Gastrocnemius medialis (tissue), 4 donors: ENCODE data around the gene FLNB. TPM values are rescaled to one million over a fixed set of nuclear protein-coding genes. Genes with fewer than 3 reads are reported as not detected.
A peak's percentile ranks its signal among the peaks of the same experiment; 100 is the strongest.

ENCODE experiments used
- ATAC-seq, 2 donors: fragments of 150-250 bp; one replicate each; pipeline ENCODE4 v1.9.1; 2016
- DNase-seq, 2 donors: peaks; one replicate each; pipeline ENCODE4 v3.0.0-alpha.2; 2019
- H3K27ac ChIP-seq, 4 donors: fragments of 200-600 bp; sonication (generic); 1 replicate in 1 of 4; 2 replicates in 3 of 4; pipeline ENCODE4 v1.5.1; 2016 to 2018; ENCODE audit warnings: mild to moderate bottlenecking in 2 of 4, moderate library complexity in 1 of 4
- H3K27me3 ChIP-seq, 3 donors: fragments of 200-600 bp; sonication (generic) in 2 of 3; 1 replicate in 1 of 3; 2 replicates in 2 of 3; pipeline versions ENCODE4 v1.5.1 to v1.6.0; 2016 to 2019; ENCODE audit warnings: mild to moderate bottlenecking in 1 of 3, moderate library complexity in 1 of 3
- H3K36me3 ChIP-seq, 2 donors: fragments of 200-600 bp; sonication (generic) in 1 of 2; one replicate each; pipeline ENCODE4 v1.5.1; 2017 to 2018
- H3K4me1 ChIP-seq, 2 donors: fragments of 200-600 bp; sonication (generic) in 1 of 2; one replicate each; pipeline ENCODE4 v1.5.1; 2016 to 2017; ENCODE audit warnings: mild to moderate bottlenecking in 2 of 2
- H3K4me3 ChIP-seq, 4 donors: fragments of 200-600 bp; sonication (generic) in 3 of 4; 1 replicate in 1 of 4; 2 replicates in 3 of 4; pipeline ENCODE4 v1.5.1; 2016 to 2019; ENCODE audit warnings: mild to moderate bottlenecking in 2 of 4
- H3K9me3 ChIP-seq, 3 donors: fragments of 200-600 bp; sonication (generic) in 2 of 3; 1 replicate in 1 of 3; 2 replicates in 2 of 3; pipeline ENCODE4 v1.5.1; 2016 to 2019
- CTCF ChIP-seq, 5 experiments: fragments of 450-650 bp in 3 of 5; fragments of 200-600 bp in 2 of 5; sonication (generic) in 2 of 5; IDR thresholded peaks in 4 of 5; conservative IDR thresholded peaks in 1 of 5; 1 replicate in 4 of 5; 2 replicates in 1 of 5; pipeline ENCODE4 v1.5.1; 2016 to 2019; ENCODE audit warnings: antibody characterized with exemption in 5 of 5, mild to moderate bottlenecking in 3 of 5, moderate library complexity in 3 of 5
- POLR2A ChIP-seq, 2 donors: fragments of 450-650 bp; IDR thresholded peaks; one replicate each; pipeline ENCODE4 v1.6.1; 2017; ENCODE audit warnings: antibody characterized with exemption in 2 of 2, mild to moderate bottlenecking in 2 of 2, moderate library complexity in 2 of 2
- in situ Hi-C, 4 donors: fragments of 200-750 bp; cut with MboI; loops; one replicate each; pipeline versions ENCODE4 v1.15.0 to v1.8.0; 2017; ENCODE audit warnings: low sequenced_read_pairs in 4 of 4
- intact Hi-C: fragments of 100-400 bp; cut with DNase I; formaldehyde crosslinking; loops from one replicate; pipeline ENCODE4 v1.15.1; 2023; ENCODE audit warnings: low total_unique reads
- total RNA-seq, 4 donors: library from RNA; depleted of rRNA; stranded (reverse); fragments of >200 nt; gene quantifications; one replicate each; pipeline versions ENCODE4 v1.1.0 to v1.2.3, GENCODE V29; 2016

The FLNB gene
- total RNA-seq, 4 donors from 2014 or later: 10.9 to 21.5 (median 12.0) TPM

GRCh38 chr3:58171126-58171525 lies 162.9 kb downstream of the FLNB start:
- Histone ChIP-seq H3K4me1 (peaks cover 0 to 8% of the 10 kb centered on the region in 2 donors), H3K4me3 (no peak overlapping the region), H3K27me3 (no peaks in the 10 kb centered on the region), H3K9me3 (no peaks in the 10 kb centered on the region), H3K27ac (no peak overlapping the region), H3K36me3 (no peaks in the 10 kb centered on the region)
- ATAC-seq (no peak), DNase-seq (no peak)
- in situ Hi-C loops (no loop called here), intact Hi-C loops (no loop called here)
- TF ChIP-seq CTCF (IDR thresholded peaks at IDR 0.05 in 4 of 5, conservative IDR thresholded peaks at IDR 0.05 in 1 of 5) (no peak), POLR2A (IDR thresholded peaks at IDR 0.05) (no peak)

- in situ Hi-C loops (no loop called here), intact Hi-C loops (no loop called here)
- ATAC-seq: no peak
- DNase-seq: no peak
- Histone ChIP-seq H3K4me1 (peaks cover 3 to 15% of the 10 kb centered on the region in 2 donors), H3K9me3 (no peaks in the 10 kb centered on the region), H3K27me3 (no peaks in the 10 kb centered on the region), H3K4me3 (no peak overlapping the region), H3K36me3 (no peaks in the 10 kb centered on the region), H3K27ac (no peak overlapping the region)
- TF ChIP-seq POLR2A (IDR thresholded peaks at IDR 0.05): no peak
- no peak for TF ChIP-seq CTCF (IDR thresholded peaks at IDR 0.05 in 4 of 5, conservative IDR thresholded peaks at IDR 0.05 in 1 of 5)
These were observed 164.9 kb downstream of the FLNB start for GRCh38 chr3:58173029-58173668.

GRCh38 chr3:58173669-58174398 lies 165.6 kb downstream of the FLNB start:
- H3K9me3 ChIP-seq: no peaks in the 10 kb centered on the region
- ATAC-seq: no peak
- no peak for TF ChIP-seq POLR2A (IDR thresholded peaks at IDR 0.05)
- peak in 3 of 5 experiments; percentile 14 to 18 (median 15) for TF ChIP-seq CTCF (IDR thresholded peaks at IDR 0.05 in 4 of 5, conservative IDR thresholded peaks at IDR 0.05 in 1 of 5)
- H3K4me3 ChIP-seq: no peak overlapping the region
- no peak overlapping the region for H3K27ac ChIP-seq
- no peaks in the 10 kb centered on the region for H3K36me3 ChIP-seq
- H3K4me1 ChIP-seq: peaks cover 3 to 15% of the 10 kb centered on the region in 2 donors
- intact Hi-C loops (no loop called here), in situ Hi-C loops (no loop called here)
- H3K27me3 ChIP-seq: no peaks in the 10 kb centered on the region
- DNase-seq: no peak

GRCh38 chr3:58175187-58175436 lies 166.9 kb downstream of the FLNB start:
- no peaks in the 10 kb centered on the region for H3K9me3 ChIP-seq
- in situ Hi-C loops (loop anchor here in 1 of 4 donors (25.0 kb wide), 1 partner anchor 362 kb away; the partner anchor contains the start of gene ACOX2), intact Hi-C loops (loop anchor here (5.0 kb wide), 2 partner anchors 132 to 237 kb away; partner anchors contain the start of genes HTD2 and RPP14)
- H3K27ac ChIP-seq: peak overlapping the region in 2 of 4 donors; percentile 11 to 13
- H3K4me1 ChIP-seq: peaks cover 3 to 15% of the 10 kb centered on the region in 2 donors
- no peak for DNase-seq
- TF ChIP-seq CTCF (IDR thresholded peaks at IDR 0.05 in 4 of 5, conservative IDR thresholded peaks at IDR 0.05 in 1 of 5) (no peak), POLR2A (IDR thresholded peaks at IDR 0.05) (no peak)
- no peak overlapping the region for H3K4me3 ChIP-seq
- ATAC-seq: no peak
- no peaks in the 10 kb centered on the region for H3K27me3 ChIP-seq
- no peaks in the 10 kb centered on the region for H3K36me3 ChIP-seq
